Medulla oblongata (tissue), 1 donor: ENCODE data around the gene HMX1.

Experiments
- DNase-seq: peaks from one replicate; pipeline ENCODE4 v3.0.0-alpha.2; 2015; ENCODE audit errors: extremely low spot score

HMX1 gene

DNA sequence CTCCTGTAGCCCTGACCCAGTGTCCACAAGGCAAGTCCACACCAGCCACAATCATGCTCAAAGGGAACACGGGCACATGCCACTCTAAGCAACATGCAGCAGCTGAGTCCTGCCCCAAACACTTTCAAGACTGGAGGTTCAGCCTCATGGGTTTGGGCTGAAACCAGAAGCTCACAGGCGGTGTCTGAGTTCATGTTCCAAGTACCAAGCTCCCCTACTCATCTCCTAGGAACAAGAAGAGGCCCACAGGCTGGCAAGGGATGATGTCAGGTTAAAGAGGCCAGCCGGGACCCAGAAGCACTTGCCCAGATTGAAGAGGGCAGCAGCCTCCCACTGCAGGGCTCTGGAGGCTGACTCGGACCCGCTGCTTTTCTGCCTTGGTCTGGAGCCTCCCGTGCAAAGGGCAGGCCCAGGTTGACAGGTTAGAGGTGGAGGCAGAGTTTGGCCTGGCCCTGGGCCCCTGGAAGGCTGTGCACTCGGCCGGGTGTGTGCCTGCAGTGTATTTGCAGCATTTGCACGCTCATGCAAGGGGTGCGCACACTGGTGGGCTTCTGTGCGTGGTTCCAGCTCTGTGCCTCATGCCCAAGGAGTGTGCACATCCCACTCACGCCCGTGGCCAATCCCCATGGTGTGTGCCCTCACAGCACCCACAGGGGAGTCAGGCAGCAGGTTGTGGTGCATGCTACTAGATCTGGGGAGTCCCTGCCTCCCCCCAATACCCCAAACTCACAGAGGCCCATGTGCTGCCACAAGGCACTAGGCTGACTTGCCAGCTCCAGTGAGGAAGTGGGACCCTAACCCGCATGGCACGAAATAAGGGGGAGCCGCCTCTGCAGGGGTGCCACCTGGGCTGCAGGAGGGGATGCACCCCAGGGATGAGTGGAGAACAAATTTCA, 2.4 kb downstream of the HMX1 start:
- DNase-seq = no peak

DNA sequence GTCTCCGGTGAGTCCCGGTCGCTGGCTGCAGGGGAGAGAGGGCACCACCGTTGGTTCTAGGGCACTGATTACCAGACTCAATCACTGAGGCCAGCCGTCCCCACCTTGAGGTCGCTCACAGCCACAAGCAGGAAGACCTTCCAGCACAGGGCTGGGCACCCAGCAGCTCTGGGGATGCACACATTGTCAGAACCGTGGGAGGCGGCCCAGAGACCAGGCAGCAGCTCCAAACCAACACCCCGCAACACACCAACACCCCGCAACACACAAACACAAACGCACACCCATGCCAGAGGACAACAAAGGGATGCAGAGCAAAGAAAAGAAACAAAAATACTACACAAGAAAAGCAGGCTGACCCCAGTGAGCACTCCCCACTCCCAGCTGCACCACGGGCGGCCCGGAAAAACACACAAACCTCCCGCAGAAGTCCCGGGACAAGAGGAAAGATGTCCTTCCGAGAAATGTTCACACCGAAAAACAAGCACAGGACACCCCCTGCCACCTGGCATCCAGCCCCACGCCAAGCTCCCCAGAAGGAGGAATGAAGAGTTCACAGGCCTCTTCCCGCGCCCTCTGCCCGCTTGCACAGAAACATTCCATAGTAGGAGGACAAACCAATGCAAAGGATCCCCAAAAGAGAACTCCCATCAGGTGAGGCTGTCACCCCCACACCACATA, 3.2 kb downstream of the HMX1 start:
- no peak for DNase-seq

DNA sequence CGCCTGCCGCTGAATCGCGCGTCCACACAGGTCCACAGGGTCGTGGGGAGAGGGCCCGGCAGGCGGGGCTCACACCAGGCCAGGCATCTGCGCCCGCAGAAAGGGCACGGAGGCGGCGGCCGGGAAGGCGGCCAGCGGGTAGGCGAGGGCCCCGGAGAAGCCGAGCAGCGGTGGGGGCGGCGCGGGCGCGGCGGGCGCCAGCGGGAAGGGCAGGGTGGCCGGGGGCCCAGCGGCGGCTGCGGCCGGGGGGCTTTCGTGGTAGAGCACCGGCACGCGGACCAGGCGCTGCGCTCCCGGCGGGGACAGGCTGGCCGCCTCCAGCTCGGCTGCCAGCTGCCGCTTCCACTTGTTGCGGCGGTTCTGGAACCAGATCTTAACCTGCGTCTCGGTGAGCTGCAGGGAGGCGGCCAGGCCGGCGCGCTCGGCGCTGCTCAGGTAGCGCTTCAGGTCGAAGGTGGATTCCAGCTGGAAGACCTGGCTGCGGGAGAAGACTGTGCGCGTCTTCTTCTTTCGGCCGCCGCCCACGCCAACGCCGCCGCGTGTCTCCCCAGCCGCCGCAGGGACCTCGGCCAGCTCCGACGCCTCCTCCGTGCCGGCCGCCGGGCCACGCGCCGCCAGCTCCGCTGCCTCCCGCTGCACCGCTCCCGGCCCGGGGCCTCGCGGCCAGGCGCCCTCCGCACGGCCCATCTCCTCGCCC, 3.9 kb downstream of the HMX1 start:
- DNase-seq = no peak

DNA sequence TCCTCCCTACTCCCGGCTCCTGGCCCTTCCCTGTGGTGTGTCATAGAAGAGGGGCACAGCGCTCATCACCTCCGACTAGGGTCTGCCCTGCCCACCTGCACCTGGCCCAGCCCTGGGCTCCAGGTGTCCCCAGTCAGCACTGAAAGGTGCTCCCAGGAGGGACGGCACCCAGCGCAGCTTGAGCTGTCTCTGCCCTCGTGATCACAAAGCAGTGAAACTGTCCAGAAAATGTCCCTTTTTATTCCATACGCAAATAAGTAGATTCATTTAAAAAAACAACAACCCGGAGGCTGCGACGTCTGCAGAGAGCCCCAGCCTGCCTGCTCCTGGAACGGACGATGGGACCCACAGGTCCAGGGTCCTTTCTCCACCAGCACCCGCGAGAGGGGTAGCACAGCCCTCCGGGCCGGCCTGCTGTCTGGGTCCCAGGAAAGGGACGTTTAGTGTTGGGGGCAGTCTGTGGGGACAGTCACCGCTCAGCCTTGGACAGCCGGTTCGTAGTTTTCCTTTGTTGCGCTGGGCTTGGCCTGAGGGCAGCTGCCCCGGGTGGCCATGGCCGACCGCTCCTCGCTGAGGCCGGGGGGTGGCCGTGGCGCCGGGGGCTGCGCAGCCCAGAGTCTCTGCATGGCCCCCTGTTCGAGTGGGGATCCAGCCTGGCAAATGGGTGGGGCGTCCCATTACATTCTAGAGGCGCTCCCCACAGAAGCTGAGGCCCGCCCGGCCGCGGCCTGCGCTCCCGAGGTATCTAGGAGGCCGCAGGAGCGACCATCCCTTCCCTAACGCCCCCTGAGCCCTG, 4.6 kb downstream of the HMX1 start:
- DNase-seq = no peak

DNA sequence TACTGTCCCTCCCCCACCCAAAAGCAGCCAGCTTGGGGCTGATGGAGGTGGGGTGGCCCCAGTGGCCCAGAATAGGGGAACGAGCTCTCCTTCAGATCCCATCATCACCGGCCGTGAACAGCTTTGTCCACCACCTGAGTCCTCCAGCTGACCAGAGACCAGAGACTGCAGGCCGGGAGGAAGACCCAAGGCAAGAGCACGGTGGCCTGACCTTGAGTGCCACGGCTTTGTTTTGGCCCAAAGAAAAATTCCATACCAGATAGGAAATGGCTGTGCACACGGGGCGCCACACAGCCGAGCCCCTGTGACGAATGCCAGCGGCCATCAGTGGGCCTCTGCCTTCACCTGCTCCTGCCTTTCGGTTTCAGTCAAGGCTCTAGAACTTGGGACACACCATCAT, 5.2 kb downstream of the HMX1 start:
- DNase-seq = no peak

DNA sequence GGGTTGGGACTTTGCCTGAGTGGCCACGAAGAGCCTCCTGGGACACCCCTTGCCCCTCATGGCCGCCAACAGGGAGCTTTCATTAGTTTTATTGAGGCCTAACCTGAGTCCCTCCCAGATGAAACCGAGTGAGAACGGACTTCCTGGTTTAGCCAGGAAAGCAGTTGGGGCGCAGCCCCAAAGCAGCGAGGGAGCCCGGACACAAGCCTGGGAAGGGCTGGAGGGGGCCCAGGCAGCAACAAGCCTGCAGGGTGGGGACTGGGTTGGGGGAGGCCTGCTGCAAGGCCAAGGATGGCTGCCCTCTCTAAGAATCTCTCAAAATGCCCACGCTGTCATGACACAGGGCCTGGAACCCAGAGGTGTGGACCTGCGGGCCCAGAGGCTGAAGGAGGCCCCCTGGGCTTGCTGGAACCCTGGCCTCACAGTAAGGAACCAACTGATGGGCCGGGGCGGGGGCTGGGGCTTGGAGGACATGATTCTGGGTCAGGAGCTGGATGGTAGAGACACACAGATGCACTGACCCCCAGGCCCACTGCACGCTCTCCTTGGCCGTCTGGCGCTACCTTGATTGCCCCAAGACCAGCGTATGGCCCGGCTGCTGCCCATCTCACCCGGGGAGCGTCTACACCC, 5.8 kb downstream of the HMX1 start:
- no peak for DNase-seq

DNA sequence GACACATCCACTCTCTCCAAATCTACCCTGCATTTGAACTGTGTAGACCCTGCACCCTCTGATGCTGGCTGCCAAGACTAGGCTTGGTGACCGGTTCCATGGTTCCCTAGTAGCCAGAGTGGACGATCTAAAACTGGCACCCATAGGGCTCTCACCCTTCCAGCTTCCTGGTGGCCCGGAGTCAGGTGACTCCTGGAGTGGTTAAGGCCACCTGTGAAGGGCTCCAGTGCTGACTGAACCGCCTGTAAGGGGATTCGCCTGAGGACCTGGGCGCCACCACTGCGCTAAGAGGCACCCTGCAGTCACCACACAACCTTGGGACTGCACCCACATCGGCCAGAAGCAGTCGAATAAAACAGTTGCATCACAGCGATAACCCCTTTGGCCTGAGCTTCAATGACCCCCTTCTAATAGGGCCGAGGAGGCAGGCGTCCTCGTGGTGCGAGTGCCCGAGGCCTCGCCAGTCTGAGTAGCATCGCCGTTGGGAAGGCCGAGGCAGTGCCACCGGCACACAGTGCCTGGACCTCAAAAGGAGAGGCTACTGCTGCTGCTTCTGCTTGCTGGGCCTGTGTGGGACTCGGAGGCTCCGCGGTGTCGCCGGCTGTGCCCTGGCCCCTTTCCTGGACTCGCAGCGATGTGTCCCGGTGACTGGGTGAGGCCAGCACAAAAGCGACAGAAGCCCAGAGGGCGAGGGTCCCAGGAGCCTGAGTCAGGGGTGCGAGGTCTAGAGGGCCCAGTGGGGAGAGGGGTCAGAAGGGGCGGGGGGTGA, 6.5 kb downstream of the HMX1 start:
- no peak for DNase-seq

DNA sequence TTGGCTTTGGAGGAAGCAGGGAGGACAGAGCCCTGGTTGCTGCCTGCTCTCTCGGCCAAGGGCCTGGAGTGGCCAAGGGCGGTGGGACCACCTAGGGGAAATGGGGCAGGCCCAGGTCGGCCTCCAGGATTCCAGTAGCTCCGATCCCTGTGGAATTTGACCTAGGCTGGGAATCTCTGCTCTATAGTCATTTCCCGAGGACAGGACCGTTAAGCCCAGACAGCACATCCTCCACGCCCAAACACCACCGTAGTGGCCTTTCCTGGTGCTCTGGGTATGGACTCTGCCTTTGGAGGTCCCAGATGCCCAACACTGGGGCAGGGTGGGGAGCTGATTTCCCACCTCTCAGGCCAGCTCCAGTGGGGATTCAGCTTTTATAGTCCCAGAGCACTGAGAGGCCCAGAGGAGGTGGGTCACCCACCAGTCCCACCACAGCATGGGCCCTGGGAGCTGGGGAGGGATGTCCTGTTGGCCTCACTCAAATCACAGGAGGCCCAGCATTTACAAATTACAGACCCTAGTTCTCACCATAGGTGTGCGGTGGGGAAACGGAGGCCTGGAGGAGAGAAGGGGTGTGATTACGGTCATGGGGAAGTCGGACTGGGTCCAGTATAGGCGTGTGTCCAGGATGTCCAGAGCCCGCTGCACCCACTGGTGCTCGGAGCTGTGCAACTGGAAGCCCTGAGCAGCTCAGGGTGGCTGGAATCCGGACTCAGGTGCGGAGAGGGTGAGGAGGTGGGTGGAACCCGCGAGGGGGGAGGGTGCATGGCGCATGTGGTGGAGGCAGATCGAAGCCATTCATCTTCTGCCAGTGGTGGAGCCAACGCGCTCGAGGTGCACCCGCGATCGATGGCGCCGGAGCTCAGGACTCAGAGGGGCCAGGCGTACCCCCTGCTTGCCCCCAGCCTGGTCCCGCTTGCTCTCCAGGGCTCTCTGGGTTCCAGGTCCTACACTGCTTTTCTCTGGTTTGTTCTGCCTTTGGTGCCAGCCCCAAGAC, 7.7 kb downstream of the HMX1 start:
- DNase-seq = no peak

DNA sequence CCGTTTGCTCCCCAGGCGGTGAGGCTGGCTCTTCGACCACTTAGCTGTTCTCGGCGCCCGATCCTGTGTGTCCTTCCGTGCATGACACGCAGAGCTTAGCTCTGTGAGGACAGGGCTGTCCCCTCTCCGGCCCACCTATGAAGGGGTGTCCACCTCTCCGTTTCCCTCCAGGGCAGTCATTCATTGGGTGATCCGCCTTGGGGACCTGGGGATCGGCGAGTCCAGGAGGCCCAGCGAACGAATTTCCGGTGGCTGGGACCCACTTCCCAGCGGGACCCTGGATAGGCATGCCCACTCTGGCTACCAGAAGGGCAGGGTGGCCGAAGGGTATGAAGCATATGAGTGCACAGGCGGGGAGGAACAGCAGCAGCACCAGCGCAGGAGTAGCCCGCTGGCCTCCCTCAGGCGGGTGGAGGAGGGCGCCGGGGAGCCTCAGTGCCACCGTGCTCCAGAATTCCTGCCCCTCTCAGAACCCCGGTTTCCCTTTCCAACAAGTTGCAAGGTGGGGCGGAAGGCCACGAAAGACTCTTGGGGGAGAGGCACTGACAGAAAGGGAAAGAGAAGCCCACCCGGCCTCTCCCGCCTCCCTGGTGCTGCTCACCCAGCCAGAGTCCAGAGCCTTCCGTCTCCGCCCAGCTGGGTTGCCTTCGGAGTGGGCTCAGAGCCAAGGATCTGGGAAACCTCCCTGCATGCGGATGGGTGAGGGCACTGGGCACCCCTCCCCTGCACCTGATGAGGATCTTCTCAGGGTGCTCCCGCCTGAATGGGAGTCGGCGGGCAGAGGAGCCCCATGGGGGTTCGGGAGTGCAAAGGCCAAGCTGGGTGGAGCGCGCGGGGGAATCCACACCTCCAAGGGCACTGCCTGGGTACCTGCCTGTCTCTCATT, 8.6 kb downstream of the HMX1 start:
- DNase-seq = no peak

DNA sequence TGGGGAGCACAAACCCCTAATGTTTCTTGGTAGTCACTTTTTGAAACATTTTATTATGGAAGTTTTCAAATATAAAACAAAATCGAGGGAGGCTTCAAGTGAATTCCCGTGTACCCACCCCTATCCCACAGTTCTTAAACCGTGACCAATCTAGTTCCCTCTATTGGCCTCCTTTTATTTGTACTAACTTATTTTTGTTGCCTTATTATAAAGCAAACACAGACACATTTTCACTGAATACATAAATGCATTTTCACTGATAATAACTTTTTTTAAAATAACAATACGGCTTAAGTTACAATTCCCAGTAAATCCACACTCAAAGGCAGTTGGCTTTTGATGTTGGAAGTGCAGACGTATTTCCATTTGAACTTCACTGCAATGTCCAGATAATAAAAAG, 9.3 kb downstream of the HMX1 start:
- no peak for DNase-seq

DNA sequence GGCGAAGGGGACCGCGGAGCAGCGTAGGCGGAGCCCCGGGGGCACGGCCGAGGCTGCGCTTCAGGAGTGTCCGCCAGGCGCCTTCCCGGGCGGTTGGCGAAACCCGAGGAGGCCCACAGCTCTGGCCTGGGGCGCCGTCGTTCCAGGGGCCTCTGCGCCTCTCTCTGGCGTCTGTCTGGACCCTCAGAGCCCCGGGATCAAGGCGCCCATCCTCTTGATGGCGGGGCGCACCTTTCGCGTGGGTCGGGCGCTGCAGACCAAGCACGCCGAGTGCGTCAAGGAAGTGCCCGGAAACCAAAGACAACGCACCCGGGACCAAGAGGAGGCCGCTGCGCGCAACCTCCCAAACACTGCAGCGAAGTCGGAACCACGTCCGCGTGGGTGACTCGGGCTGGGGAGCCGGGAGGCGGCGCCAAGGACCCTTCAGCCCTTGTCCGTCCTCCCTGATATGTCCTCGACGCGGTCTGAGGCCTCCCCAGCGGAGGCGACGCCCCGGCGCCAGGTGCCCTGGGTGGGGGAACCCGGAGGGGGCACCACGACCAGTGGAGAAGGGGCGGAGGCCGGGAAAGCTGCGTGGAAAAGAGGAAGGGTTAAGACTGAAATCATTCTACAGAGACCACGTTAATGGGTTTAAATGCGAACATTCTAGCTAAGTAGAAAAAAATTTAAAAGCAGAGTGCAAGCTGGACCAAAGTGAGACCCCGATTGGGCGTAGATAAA, 9.9 kb downstream of the HMX1 start:
- DNase-seq = no peak

DNA sequence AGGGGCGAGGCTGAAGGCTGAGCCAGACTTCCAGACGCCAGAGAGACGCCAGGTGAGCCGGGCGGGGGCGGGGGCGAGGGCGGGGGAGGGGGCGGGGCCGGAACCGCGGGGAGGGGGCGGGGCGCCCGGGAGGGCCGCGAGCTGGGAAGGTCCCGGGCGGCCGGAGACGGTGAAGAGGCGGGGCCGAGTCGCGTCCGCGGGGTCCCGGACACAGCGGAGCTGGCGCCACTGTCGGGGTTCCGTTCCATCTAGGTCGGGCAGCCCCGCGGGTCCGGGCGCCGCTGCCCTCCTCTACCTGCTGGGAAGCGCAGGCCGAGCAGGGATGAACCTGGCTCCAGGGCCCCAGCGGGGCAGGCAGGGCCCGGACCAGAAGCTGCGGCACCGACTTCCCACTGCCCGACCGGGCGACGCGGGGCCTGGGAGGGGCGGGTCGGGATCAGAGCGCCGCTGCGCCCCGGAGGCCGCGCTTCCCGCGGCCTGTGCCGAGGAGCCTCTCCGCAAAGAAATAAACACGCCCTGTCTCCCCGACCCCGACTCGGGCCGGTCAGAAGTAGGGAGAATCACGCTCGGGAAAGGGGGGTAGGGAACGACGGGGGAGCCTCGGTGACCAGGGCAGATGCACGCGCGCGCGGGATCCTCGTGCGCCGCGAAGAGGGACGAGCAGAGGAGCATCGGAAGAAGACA, 10.6 kb downstream of the HMX1 start:
- no peak for DNase-seq

DNA sequence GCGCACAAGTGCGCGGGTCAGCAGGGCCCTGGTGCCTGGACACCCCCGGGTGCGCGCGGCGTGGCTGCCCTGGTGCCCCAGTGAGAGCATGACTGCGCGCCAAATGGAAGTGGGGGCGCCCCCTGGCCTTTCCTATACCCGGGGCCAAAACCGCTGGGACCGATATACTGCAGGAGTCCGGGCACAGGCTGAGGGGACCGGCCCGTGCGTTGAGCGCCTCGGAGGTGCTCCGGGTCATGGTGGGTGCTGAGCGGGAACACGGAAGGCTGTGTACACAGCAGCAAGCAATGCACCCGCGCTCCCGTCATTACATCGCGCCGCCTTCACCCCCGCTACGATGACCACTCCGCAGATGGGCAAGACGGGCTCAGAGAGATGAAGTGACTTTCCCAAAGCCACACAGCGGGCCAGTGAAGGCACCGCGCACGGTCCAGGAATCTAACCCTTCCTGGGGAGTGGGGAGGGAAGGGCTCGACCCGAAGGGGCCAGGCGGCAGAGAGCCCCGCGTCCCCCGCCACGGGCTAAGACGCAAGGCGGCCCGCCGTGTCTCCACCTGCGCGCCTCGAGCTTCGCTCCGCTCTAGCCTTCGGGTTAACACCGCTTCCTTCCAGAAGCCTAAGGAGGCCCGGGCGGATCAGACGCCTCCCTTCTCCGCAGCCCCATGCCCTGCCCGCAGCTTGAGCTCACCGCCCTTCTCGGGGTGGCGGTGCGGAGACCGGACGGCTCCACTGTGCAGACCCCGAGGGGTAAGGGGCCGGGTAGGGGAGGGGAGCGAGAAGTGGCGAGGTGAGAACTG, 11.3 kb downstream of the HMX1 start:
- no peak for DNase-seq

DNA sequence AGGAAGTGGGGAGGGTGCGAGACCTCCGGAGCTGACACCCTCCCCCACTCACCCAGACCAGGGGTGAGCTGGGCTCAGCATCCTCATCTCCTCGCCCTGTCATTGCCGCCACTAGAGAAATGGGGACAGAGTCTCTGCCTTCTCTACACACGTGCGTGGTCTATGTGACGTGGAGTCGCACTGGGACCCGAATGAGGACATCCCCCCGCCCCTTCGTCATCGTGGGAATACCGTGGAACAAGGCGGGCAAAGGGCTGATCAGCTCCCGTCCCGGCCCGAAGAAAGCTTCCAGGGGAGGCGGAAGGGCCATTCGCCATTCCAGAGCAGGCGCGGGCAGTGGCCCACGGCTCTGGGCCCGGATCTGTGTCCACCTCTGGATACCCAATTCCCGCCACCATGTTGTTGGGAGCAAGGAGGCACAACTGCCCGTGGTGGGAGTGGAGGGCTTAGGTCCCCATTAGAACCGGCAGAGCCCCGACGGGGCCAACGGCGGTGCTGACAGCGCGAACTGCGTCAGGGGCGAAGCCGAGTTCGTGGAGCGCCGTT, 12.0 kb downstream of the HMX1 start:
- DNase-seq = no peak

DNA sequence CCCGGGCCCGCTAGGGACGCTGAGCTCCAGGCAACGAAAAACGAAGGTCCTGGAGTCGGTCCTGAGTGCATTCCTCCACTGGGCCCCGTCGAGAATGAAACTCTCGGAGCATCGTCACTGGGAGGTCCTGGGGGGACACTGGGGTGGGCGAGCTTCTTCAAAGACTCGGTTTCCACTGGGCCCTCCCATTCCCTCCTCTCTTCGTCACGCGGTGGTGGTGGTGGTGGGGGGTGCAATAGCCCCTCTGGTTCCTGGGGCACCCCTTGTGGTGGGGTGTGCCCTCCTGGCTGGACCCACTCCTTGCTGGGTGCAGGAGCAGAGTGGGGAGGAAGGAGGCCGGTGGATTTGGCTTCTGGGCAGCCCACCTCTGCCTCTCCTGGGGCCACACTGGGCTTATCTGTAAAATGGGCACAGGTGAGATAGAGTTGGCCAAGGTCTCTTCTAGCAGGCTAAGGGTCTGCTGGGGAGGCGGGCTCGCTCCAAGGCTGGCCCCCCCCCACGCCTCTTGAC, 12.9 kb downstream of the HMX1 start:
- DNase-seq = no peak
